ENCODE results near the gene FNIP2. TPM values are rescaled to one million over a fixed set of nuclear protein-coding genes. Genes with fewer than 3 reads are reported as not detected.

Gene FNIP2
- total and polyA plus RNA-seq, 10 of the 15 experiments (the other 5 are each of a cell fraction or from before 2014, with no cell fraction given) = 0.03 to 0.38 (median 0.15) TPM

- POLR2A ChIA-PET = no interaction called here
- ATAC-seq = no peak
- H4K20me1 ChIP-seq (ENCODE audit: control insufficient read depth, insufficient read depth) = no peaks in the 10 kb centered on the region
- in situ Hi-C loops (cut with MboI) = no loop called here
- H3K4me2 ChIP-seq (ENCODE audit: control insufficient read depth, insufficient read depth) = peak overlapping the region; percentile 95
- H3K36me3 ChIP-seq (ENCODE audit: control insufficient read depth in 2 of 2, insufficient read depth in 2 of 2, low read length in 1 of 2) = peaks cover 0 to 24% of the 10 kb centered on the region in 2 experiments; a peak in 3 of 4 replicates
- FAIRE-seq = no peak
- RAD21 ChIA-PET (ENCODE audit: unreplicated experiment) = no interaction called here
- 95% methylated on average over 1 of the region's 1 CpG for WGBS (ENCODE audit: insufficient coverage, insufficient replicate concordance, low lambda C conversion rate, missing lambda C conversion rate)
- SMC1A ChIA-PET (ENCODE audit: uncharacterized antibody, unreplicated experiment) = interaction anchor here (0.5 to 1.3 kb wide), 5 partner anchors 11 to 456 kb away, joined by 3 to 4 read pairs (median 3); no protein-coding TSS in a partner anchor
- H3K27me3 ChIP-seq (replicated peaks in 1 of 2; ENCODE audit: control insufficient read depth in 2 of 2, insufficient read depth in 2 of 2, low read length in 1 of 2) = no peaks in the 10 kb centered on the region
- H3K27ac ChIP-seq (ENCODE audit: control insufficient read depth, insufficient read depth) = no peak overlapping the region
- no TSS peak for BruUV-seq (replicated peaks)
- DNase-seq (ENCODE audit: low read depth, low spot score) = no peak
- H2AFZ ChIP-seq (ENCODE audit: control insufficient read depth, low read depth, low read length) = no peak overlapping the region
- H3K9me3 ChIP-seq (replicated peaks; ENCODE audit: control insufficient read depth, insufficient read depth, low read length) = no peaks in the 10 kb centered on the region
- CTCF ChIA-PET = interaction anchor here (1.6 kb wide), 1 partner anchor 130 kb away, joined by 5 read pairs; no protein-coding TSS in a partner anchor
- H3K79me2 ChIP-seq (ENCODE audit: control insufficient read depth, insufficient read depth, low read length) = peaks cover 33% of the 10 kb centered on the region
- H3K4me1 ChIP-seq (ENCODE audit: control insufficient read depth, insufficient read depth, low read length) = no peaks in the 10 kb centered on the region
- intact Hi-C loops (cut with micrococcal nuclease; ENCODE audit: unreplicated experiment) = no loop called here
- H3K4me3 ChIP-seq = peak overlapping the region; percentile 4; the same call in 1 of the 2 replicates
- no peak overlapping the region; the same call in 1 of the 2 replicates for H3K9ac ChIP-seq (ENCODE audit: control insufficient read depth, insufficient read depth, low read length)
- TF ChIP-seq YBX1 (IDR thresholded peaks at IDR 0.05) (no peak), RELA (IDR thresholded peaks at IDR 0.05; ENCODE audit: borderline replicate concordance, partially characterized antibody) (no peak), NRF1 (conservative IDR thresholded peaks at IDR 0.05; ENCODE audit: low read depth, low read length) (no peak), SUZ12 (IDR thresholded peaks at IDR 0.05; ENCODE audit: unreplicated experiment) (no peak), CHD4 (IDR thresholded peaks at IDR 0.05) (no peak), E4F1 (IDR thresholded peaks at IDR 0.05; ENCODE audit: borderline replicate concordance, partially characterized antibody) (no peak), POU2F2 (IDR thresholded peaks at IDR 0.05; ENCODE audit: borderline replicate concordance, low read depth, low read length) (no peak), TCF3 (IDR thresholded peaks at IDR 0.05; ENCODE audit: borderline replicate concordance, insufficient read depth, low read depth, low read length) (no peak), CEBPZ (IDR thresholded peaks at IDR 0.05; ENCODE audit: low read depth, low read length) (no peak), CHD2 (IDR thresholded peaks at IDR 0.05; ENCODE audit: borderline replicate concordance, low read depth, low read length) (no peak), POLR2A (IDR thresholded peaks at IDR 0.05; ENCODE audit: low read depth, low read length) (no peak), STAT3 (IDR thresholded peaks at IDR 0.05; ENCODE audit: low read depth, low read length) (no peak), ZBTB33 (IDR thresholded peaks at IDR 0.05) (no peak), NR2C1 (IDR thresholded peaks at IDR 0.05) (no peak)
These were observed 47.1 kb upstream of the FNIP2 start for GRCh38 chr4:158721680-158722079.

Data from GM12878 (cell line).